ENCODE data around the gene GLT1D1.

GRCh38 chr12:128944956-128945355, 91.7 kb downstream of the GLT1D1 start:
- TF ChIP-seq POLR2A (IDR thresholded peaks at IDR 0.05), result no peak
- TF ChIP-seq CTCF (IDR thresholded peaks at IDR 0.05), result no peak
- no peak for TF ChIP-seq EP300 (IDR thresholded peaks at IDR 0.05)
